SK-N-SH treated with all-trans-retinoic acid at 6 μM for 48 hours (cell line): ENCODE measurements around the gene RIPK4.

ENCODE experiments used
- ATAC-seq: fragments of 200-7000 bp; cut with Tn5 transposase; 3 replicates; pipeline ENCODE4 v1.9.1; 2020; ENCODE audit warnings: mild to moderate bottlenecking, moderate library complexity
- ARNTL ChIP-seq: fragments of 450-650 bp; formaldehyde crosslinking; IDR thresholded peaks from 2 replicates; pipeline ENCODE4 v1.5.0; 2020; ENCODE audit warnings: low read depth, mild to moderate bottlenecking, moderate library complexity, borderline replicate concordance
- BACH2 ChIP-seq: fragments of 250-450 bp; sonication (Bioruptor Pico); IDR thresholded peaks from 2 replicates; pipeline ENCODE4 v1.9.0; 2021; ENCODE audit warnings: mild to moderate bottlenecking, borderline replicate concordance
- CSDC2 ChIP-seq: fragments of 250-450 bp; sonication (Bioruptor Pico); IDR thresholded peaks from 2 replicates; pipeline ENCODE4 v1.5.0; 2020; ENCODE audit warnings: mild to moderate bottlenecking, moderate library complexity
- GLIS3 ChIP-seq: fragments of 250-450 bp; sonication (Bioruptor Pico); IDR thresholded peaks from 2 replicates; pipeline ENCODE4 v1.5.0; 2020; ENCODE audit warnings: mild to moderate bottlenecking, moderate library complexity
- ISL1 ChIP-seq: fragments of 250-450 bp; sonication (Bioruptor Pico); IDR thresholded peaks from 2 replicates; pipeline ENCODE4 v2.1.2; 2022; ENCODE audit warnings: mild to moderate bottlenecking, moderate library complexity
- OSR1 ChIP-seq: fragments of 250-450 bp; sonication (Bioruptor Pico); IDR thresholded peaks from 2 replicates; pipeline ENCODE4 v1.8.0; 2022; ENCODE audit warnings: moderate library complexity, mild to moderate bottlenecking, inconsistent platforms
- RARB ChIP-seq: fragments of 250-450 bp; sonication (Bioruptor Pico); IDR thresholded peaks from 2 replicates; pipeline ENCODE4 v1.8.0; 2021; ENCODE audit warnings: mild to moderate bottlenecking, moderate library complexity
- TCF4 ChIP-seq: fragments of 250-450 bp; sonication (Bioruptor Pico); IDR thresholded peaks from 2 replicates; pipeline ENCODE4 v1.8.0; 2021; ENCODE audit warnings: mild to moderate bottlenecking, moderate library complexity, borderline replicate concordance
- TOX ChIP-seq: fragments of 250-450 bp; sonication (Bioruptor Pico); IDR thresholded peaks from 2 replicates; pipeline ENCODE4 v1.8.0; 2021; ENCODE audit warnings: mild to moderate bottlenecking, moderate library complexity, borderline replicate concordance
- ZC3H10 ChIP-seq: fragments of 250-450 bp; sonication (Bioruptor Pico); IDR thresholded peaks from 2 replicates; pipeline ENCODE4 v1.5.1; 2021; ENCODE audit warnings: mild to moderate bottlenecking, moderate library complexity
- ZFP30 ChIP-seq: fragments of 450-650 bp; formaldehyde crosslinking; IDR thresholded peaks from 2 replicates; pipeline ENCODE4 v1.5.0; 2022; ENCODE audit warnings: mild to moderate bottlenecking, moderate library complexity
- ZNF565 ChIP-seq: fragments of 450-650 bp; formaldehyde crosslinking; conservative IDR thresholded peaks from 2 replicates; pipeline ENCODE4 v1.5.0; 2020; ENCODE audit warnings: low read depth, mild to moderate bottlenecking, moderate library complexity
- ZNF70 ChIP-seq: fragments of 450-650 bp; formaldehyde crosslinking; IDR thresholded peaks from 2 replicates; pipeline ENCODE4 v1.5.0; 2020; ENCODE audit warnings: mild to moderate bottlenecking, moderate library complexity
- ZNF8 ChIP-seq: fragments of 450-650 bp; formaldehyde crosslinking; IDR thresholded peaks from 2 replicates; pipeline ENCODE4 v1.5.0; 2020; ENCODE audit warnings: mild to moderate bottlenecking, moderate library complexity
- TF ChIP-seq, protein P1 (sequence below): fragments of 250-450 bp; sonication (Bioruptor Pico); IDR thresholded peaks from 2 replicates; pipeline ENCODE4 v1.8.0; 2020; ENCODE audit warnings: mild to moderate bottlenecking, moderate library complexity, borderline replicate concordance
- TF ChIP-seq, protein P2 (sequence below): fragments of 250-450 bp; sonication (Bioruptor Pico); IDR thresholded peaks from 2 replicates; pipeline ENCODE4 v1.5.0; 2020; ENCODE audit warnings: mild to moderate bottlenecking, moderate library complexity
- TF ChIP-seq, protein P3 (sequence below): fragments of 250-450 bp; sonication (Bioruptor Pico); IDR thresholded peaks from 2 replicates; pipeline ENCODE4 v1.5.1; 2020; ENCODE audit warnings: low read depth, mild to moderate bottlenecking, moderate library complexity
- TF ChIP-seq, protein P4 (sequence below): fragments of 250-450 bp; sonication (Bioruptor Pico); IDR thresholded peaks from 2 replicates; pipeline ENCODE4 v1.5.1; 2021; ENCODE audit warnings: mild to moderate bottlenecking, moderate library complexity

RIPK4 gene

DNA sequence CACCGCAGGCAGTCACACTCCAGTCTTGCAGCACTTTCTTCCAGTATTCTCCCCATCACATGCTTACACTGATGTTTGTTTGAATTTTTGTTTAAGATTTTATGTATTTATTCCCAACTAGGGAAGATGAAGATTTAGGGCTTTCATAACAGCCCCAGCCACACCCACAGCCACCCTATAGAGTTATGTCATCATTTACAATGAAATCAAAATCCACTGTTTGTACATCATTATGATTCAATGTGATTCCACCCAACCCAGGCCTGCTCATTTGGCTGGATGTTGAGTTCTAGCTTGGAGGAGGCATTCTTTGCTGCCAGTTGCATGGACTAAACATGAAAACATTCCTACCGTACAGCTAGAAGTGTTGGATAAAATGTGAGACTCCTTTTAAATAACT, 35.8 kb downstream of the RIPK4 start (continued):
- TF ChIP-seq, protein P1, sequence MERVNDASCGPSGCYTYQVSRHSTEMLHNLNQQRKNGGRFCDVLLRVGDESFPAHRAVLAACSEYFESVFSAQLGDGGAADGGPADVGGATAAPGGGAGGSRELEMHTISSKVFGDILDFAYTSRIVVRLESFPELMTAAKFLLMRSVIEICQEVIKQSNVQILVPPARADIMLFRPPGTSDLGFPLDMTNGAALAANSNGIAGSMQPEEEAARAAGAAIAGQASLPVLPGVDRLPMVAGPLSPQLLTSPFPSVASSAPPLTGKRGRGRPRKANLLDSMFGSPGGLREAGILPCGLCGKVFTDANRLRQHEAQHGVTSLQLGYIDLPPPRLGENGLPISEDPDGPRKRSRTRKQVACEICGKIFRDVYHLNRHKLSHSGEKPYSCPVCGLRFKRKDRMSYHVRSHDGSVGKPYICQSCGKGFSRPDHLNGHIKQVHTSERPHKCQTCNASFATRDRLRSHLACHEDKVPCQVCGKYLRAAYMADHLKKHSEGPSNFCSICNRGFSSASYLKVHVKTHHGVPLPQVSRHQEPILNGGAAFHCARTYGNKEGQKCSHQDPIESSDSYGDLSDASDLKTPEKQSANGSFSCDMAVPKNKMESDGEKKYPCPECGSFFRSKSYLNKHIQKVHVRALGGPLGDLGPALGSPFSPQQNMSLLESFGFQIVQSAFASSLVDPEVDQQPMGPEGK (CRISPR knock-in tag), result no peak
- no peak for TF ChIP-seq ZNF70 (CRISPR knock-in tag)

DNA sequence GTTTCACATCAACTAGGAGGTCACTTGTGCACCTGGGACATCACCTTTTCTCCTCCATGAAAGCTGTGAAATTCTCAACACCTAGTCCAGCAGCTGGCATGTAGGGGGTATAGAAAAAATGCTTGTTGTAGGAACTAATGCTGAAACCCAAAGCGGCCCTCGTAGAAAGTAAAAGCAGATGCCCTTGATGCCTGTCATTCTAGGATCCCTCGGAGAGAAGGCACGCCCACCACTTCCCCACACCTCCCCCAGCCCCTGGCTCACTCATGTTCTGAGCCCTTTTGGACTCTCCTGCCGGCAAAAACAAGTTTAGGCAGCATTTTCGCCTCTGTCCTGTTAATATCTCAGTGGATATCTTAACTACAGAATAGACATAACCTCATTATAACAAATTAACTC, 36.5 kb downstream of the RIPK4 start:
- no peak for TF ChIP-seq ARNTL (CRISPR knock-in tag)
- no peak for TF ChIP-seq RARB (CRISPR knock-in tag)
- TF ChIP-seq, protein P2, sequence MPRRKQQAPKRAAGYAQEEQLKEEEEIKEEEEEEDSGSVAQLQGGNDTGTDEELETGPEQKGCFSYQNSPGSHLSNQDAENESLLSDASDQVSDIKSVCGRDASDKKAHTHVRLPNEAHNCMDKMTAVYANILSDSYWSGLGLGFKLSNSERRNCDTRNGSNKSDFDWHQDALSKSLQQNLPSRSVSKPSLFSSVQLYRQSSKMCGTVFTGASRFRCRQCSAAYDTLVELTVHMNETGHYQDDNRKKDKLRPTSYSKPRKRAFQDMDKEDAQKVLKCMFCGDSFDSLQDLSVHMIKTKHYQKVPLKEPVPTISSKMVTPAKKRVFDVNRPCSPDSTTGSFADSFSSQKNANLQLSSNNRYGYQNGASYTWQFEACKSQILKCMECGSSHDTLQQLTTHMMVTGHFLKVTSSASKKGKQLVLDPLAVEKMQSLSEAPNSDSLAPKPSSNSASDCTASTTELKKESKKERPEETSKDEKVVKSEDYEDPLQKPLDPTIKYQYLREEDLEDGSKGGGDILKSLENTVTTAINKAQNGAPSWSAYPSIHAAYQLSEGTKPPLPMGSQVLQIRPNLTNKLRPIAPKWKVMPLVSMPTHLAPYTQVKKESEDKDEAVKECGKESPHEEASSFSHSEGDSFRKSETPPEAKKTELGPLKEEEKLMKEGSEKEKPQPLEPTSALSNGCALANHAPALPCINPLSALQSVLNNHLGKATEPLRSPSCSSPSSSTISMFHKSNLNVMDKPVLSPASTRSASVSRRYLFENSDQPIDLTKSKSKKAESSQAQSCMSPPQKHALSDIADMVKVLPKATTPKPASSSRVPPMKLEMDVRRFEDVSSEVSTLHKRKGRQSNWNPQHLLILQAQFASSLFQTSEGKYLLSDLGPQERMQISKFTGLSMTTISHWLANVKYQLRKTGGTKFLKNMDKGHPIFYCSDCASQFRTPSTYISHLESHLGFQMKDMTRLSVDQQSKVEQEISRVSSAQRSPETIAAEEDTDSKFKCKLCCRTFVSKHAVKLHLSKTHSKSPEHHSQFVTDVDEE (CRISPR knock-in tag), result no peak
- TF ChIP-seq ZC3H10 (CRISPR knock-in tag), result no peak
- TF ChIP-seq ZNF8 (CRISPR knock-in tag), result no peak
- TF ChIP-seq TOX, result no peak
- TF ChIP-seq, protein P3, sequence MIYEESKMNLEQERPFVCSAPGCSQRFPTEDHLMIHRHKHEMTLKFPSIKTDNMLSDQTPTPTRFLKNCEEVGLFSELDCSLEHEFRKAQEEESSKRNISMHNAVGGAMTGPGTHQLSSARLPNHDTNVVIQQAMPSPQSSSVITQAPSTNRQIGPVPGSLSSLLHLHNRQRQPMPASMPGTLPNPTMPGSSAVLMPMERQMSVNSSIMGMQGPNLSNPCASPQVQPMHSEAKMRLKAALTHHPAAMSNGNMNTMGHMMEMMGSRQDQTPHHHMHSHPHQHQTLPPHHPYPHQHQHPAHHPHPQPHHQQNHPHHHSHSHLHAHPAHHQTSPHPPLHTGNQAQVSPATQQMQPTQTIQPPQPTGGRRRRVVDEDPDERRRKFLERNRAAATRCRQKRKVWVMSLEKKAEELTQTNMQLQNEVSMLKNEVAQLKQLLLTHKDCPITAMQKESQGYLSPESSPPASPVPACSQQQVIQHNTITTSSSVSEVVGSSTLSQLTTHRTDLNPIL (CRISPR knock-in tag), result no peak
- no peak for TF ChIP-seq CSDC2 (CRISPR knock-in tag)
- no peak for TF ChIP-seq GLIS3 (CRISPR knock-in tag)
- TF ChIP-seq, protein P4, sequence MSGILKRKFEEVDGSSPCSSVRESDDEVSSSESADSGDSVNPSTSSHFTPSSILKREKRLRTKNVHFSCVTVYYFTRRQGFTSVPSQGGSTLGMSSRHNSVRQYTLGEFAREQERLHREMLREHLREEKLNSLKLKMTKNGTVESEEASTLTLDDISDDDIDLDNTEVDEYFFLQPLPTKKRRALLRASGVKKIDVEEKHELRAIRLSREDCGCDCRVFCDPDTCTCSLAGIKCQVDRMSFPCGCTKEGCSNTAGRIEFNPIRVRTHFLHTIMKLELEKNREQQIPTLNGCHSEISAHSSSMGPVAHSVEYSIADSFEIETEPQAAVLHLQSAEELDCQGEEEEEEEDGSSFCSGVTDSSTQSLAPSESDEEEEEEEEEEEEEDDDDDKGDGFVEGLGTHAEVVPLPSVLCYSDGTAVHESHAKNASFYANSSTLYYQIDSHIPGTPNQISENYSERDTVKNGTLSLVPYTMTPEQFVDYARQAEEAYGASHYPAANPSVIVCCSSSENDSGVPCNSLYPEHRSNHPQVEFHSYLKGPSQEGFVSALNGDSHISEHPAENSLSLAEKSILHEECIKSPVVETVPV (CRISPR knock-in tag), result no peak
- TF ChIP-seq, protein P1 (CRISPR knock-in tag), result no peak
- no peak for TF ChIP-seq BACH2 (CRISPR knock-in tag)
- no peak for TF ChIP-seq OSR1 (CRISPR knock-in tag)
- no peak for TF ChIP-seq TCF4 (CRISPR knock-in tag)
- no peak for TF ChIP-seq ZNF565 (CRISPR knock-in tag)
- TF ChIP-seq ISL1 (CRISPR knock-in tag), result no peak
- no peak for TF ChIP-seq ZFP30
- TF ChIP-seq, all 23 proteins: peak for 0

DNA sequence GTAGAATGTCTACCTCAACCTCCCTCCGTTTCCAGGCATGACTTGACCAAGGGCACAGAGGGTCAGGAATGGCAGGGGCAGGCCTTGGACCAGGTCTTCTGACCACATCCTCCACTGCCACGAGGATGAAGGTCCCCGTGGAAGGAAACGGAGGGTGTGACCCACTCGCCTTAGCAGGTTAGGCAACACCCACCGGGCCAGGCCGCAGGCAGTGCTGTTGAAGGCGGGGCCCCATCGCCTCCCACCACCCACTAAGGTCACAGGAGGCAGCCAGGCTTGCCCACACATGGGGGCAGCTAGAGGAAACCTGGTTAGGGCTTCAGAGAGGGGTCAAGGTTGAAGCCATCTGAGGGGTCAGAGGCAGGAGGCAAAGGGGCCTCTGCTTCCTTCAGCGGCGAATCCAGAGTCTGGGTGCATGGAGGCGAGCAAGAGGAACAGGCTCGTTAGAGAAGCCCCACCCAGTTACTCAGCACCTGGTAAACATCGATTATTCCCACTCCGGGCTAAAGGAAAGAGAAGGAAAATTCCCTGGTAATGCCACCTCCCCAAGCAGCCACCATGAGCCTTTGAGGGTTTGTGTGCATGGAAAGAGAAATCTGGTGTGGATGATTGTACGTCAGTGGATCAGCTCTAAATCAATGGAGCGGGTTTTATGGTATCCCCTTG, 37.0 kb downstream of the RIPK4 start:
- TF ChIP-seq TOX, result no peak
- no peak for ATAC-seq

More for the DNA sequence above, 36.5 kb downstream of the RIPK4 start:
- no peak for ATAC-seq
